Left lung (tissue), 10 donors: ENCODE data around the gene STS. TPM values are rescaled to one million over a fixed set of nuclear protein-coding genes. Genes with fewer than 3 reads are reported as not detected.
A peak's percentile ranks its signal among the peaks of the same experiment; 100 is the strongest.

Experiments
- ATAC-seq: fragments of 200-7000 bp; cut with Tn5 transposase; one replicate; pipeline ENCODE4 v1.9.1; 2020; ENCODE audit warnings: moderate library complexity
- DNase-seq, 4 donors: peaks; one replicate each; pipeline ENCODE4 v3.0.0-alpha.2; 2013 to 2020
- H3K27ac ChIP-seq, 2 donors: fragments of 200-600 bp; sonication (generic) in 1 of 2; one replicate each; pipeline versions ENCODE4 v1.5.0 to v1.8.0; 2020 to 2021
- H3K27me3 ChIP-seq, 2 donors: fragments of 200-600 bp; sonication (generic) in 1 of 2; one replicate each; pipeline versions ENCODE4 v1.5.0 to v1.8.0; 2020 to 2021
- H3K36me3 ChIP-seq, 2 donors: fragments of 200-600 bp; sonication (generic) in 1 of 2; one replicate each; pipeline versions ENCODE4 v1.5.0 to v1.8.0; 2020 to 2021
- H3K4me1 ChIP-seq, 2 donors: fragments of 200-600 bp; one replicate each; pipeline ENCODE4 v1.8.0; 2021
- H3K4me3 ChIP-seq, 2 donors: fragments of 200-600 bp; sonication (generic) in 1 of 2; one replicate each; pipeline versions ENCODE4 v1.5.0 to v1.8.0; 2020 to 2021; ENCODE audit warnings: mild to moderate bottlenecking in 1 of 2
- H3K9me3 ChIP-seq, 2 donors: fragments of 200-600 bp; sonication (generic) in 1 of 2; one replicate each; pipeline versions ENCODE4 v1.5.0 to v1.8.0; 2020 to 2021
- intact Hi-C, 2 donors: fragments of 100-400 bp; cut with DNase I; formaldehyde crosslinking; loops; one replicate each; pipeline versions ENCODE4 v1.11.2 to v1.14.2; 2022
- polyA plus RNA-seq, 6 donors: library from polyadenylated mRNA; unstranded; fragments of 120-200 nt; gene quantifications; one replicate each; pipeline ENCODE4 v1.2.1, GENCODE V29; 2013; ENCODE audit not compliant: insufficient read length in 6 of 6
- total RNA-seq, 2 donors: library from RNA; stranded (reverse); fragmentation: NEBNext Ultra II Directional; extraction: Animal tissue kit (Norgen Biotek cat#: 25700); gene quantifications; one replicate each; pipeline ENCODE4 v1.2.1, GENCODE V29; 2021
- TF ChIP-seq, protein P1 (sequence below), 2 donors: fragments of 200-600 bp; sonication (generic) in 1 of 2; IDR thresholded peaks; one replicate each; pipeline versions ENCODE4 v1.5.0 to v1.8.0; 2021; ENCODE audit warnings: antibody characterized with exemption in 2 of 2
- donor health status: DM: no; HTN: yes; CAD: no.
- donor health status: DM: no; HTN: no; CAD: no.

The STS gene
- total and polyA plus RNA-seq, 8 donors: 4.9 to 33.8 (median 6.2) TPM

DNA sequence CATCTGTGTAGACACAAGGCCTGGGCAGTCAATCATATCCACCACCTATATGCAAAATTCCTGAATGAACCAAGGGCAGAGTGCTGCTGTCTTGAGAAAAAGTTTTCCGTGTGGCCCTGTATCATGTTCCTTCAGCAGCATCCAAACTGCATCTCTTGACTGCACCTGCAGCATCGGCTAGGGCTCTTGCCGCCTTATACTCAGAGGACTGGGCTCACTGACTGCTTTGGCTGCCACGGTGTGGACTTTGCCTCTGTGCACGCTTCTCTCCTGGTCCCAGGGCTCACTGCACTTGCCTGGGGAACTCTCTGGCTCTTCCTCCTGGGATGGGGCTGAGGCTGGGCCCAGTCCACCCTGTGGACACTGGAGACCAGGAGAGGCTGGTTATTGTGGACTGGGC lies 39.5 kb upstream of the STS start:
- H3K4me3 ChIP-seq: no peak overlapping the region
- TF ChIP-seq, protein P1, sequence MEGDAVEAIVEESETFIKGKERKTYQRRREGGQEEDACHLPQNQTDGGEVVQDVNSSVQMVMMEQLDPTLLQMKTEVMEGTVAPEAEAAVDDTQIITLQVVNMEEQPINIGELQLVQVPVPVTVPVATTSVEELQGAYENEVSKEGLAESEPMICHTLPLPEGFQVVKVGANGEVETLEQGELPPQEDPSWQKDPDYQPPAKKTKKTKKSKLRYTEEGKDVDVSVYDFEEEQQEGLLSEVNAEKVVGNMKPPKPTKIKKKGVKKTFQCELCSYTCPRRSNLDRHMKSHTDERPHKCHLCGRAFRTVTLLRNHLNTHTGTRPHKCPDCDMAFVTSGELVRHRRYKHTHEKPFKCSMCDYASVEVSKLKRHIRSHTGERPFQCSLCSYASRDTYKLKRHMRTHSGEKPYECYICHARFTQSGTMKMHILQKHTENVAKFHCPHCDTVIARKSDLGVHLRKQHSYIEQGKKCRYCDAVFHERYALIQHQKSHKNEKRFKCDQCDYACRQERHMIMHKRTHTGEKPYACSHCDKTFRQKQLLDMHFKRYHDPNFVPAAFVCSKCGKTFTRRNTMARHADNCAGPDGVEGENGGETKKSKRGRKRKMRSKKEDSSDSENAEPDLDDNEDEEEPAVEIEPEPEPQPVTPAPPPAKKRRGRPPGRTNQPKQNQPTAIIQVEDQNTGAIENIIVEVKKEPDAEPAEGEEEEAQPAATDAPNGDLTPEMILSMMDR (IDR thresholded peaks at IDR 0.05): no peak
- H3K9me3 ChIP-seq: no peaks in the 10 kb centered on the region
- H3K27ac ChIP-seq: no peak overlapping the region
- ATAC-seq: no peak
- no peaks in the 10 kb centered on the region for H3K36me3 ChIP-seq
- H3K4me1 ChIP-seq: peaks cover 15% of the 10 kb centered on the region in 2 donors
- no peaks in the 10 kb centered on the region for H3K27me3 ChIP-seq
- no peak for DNase-seq
- intact Hi-C loops: no loop called here

DNA sequence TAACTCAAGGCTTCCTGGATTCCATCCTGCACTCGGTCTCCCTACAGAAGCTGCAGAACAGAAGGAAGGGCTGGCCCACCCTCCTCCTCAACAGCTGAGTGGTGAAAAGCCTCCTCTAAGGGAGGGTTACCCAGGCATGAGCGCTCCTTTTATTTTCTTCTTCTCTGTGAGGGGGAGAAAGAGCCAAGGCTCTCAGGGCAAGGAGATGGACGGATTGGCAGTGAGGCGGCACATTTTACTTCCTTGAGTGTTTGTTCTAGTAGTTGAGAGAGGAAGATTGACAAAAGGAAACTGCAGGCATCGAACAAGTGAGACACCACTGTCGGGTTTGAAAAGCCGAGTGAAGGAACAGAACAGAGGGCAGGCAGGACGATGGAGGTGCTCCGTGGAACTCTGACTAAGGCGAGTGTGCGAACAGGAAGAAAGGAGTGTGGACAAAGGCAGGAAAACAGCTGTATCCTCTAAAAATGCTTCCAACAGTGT lies 38.4 kb upstream of the STS start:
- peak overlapping the region; percentile 28 to 30 for H3K27ac ChIP-seq
- no peak overlapping the region for H3K4me3 ChIP-seq
- DNase-seq (no peak), ATAC-seq (peak; percentile 85)
- intact Hi-C loops: no loop called here
- no peaks in the 10 kb centered on the region for H3K27me3 ChIP-seq
- no peaks in the 10 kb centered on the region for H3K36me3 ChIP-seq
- TF ChIP-seq, protein P1 (IDR thresholded peaks at IDR 0.05): no peak
- peaks cover 15% of the 10 kb centered on the region in 2 donors for H3K4me1 ChIP-seq
- H3K9me3 ChIP-seq: no peaks in the 10 kb centered on the region

- DNase-seq (no peak), ATAC-seq (peak; percentile 66)
- H3K9me3 ChIP-seq: no peaks in the 10 kb centered on the region
- H3K27me3 ChIP-seq: no peaks in the 10 kb centered on the region
- peaks cover 15% of the 10 kb centered on the region in 2 donors for H3K4me1 ChIP-seq
- no peak overlapping the region for H3K27ac ChIP-seq
- no peaks in the 10 kb centered on the region for H3K36me3 ChIP-seq
- intact Hi-C loops: no loop called here
- no peak overlapping the region for H3K4me3 ChIP-seq
- TF ChIP-seq, protein P1 (IDR thresholded peaks at IDR 0.05): no peak
These were observed 37.4 kb upstream of the STS start for GRCh38 chrX:7109838-7110793.

DNA sequence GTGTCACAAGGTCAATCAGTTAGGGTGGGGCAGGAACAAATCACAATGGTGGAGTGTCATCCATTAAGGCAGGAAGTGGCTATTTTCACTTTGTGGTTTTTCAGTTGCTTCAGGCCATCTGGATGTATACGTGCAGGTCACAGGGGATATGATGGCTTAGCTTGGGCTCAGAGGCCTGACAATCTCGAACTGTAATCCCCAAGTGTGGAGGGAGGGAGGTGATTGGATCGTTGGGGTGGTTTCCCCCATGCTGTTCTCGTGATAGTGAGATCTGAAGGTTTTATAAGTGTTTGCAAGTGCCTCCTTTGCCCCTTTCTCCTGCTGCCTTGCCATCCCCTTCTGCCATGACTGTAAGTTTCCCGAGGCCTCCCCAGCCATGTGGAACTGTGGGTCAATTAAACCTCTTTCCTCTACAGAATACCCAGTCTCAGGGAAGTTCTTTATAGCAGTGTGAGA lies 36.7 kb upstream of the STS start:
- H3K27ac ChIP-seq: no peak overlapping the region
- no peak for ATAC-seq
- no peak overlapping the region for H3K4me3 ChIP-seq
- no peaks in the 10 kb centered on the region for H3K27me3 ChIP-seq
- no peaks in the 10 kb centered on the region for H3K9me3 ChIP-seq
- peaks cover 15% of the 10 kb centered on the region in 2 donors for H3K4me1 ChIP-seq
- H3K36me3 ChIP-seq: no peaks in the 10 kb centered on the region
- TF ChIP-seq, protein P1 (IDR thresholded peaks at IDR 0.05): no peak
- intact Hi-C loops: no loop called here
- no peak for DNase-seq

GRCh38 chrX:7111518-7111917 lies 36.0 kb upstream of the STS start:
- Histone ChIP-seq H3K4me1 (peaks cover 15% of the 10 kb centered on the region in 2 donors), H3K36me3 (no peaks in the 10 kb centered on the region), H3K27me3 (no peaks in the 10 kb centered on the region), H3K9me3 (no peaks in the 10 kb centered on the region), H3K27ac (no peak overlapping the region), H3K4me3 (no peak overlapping the region)
- ATAC-seq: no peak
- TF ChIP-seq, protein P1 (IDR thresholded peaks at IDR 0.05): no peak
- intact Hi-C loops: no loop called here
- no peak for DNase-seq
